Endometrial microvascular endothelial cells (primary cell): Measurements from ENCODE around the gene CD6. TPM values are rescaled to one million over a fixed set of nuclear protein-coding genes. Genes with fewer than 3 reads are reported as not detected.

Experiments
- in situ Hi-C: cut with HindIII; loops from 2 replicates; pipeline ENCODE4 v1.10.0; 2017; ENCODE audit warnings: low sequenced_read_pairs, low pct_unique_long_range_greater_than_20kb; ENCODE audit errors: inconsistent ontology term
- total RNA-seq: library from RNA; depleted of rRNA; stranded (reverse); fragments of >200 nt; gene quantifications from one replicate; pipeline ENCODE4 v1.2.3, GENCODE V29; 2015; ENCODE audit errors: inconsistent ontology term

The CD6 gene
- not detected for total RNA-seq

DNA sequence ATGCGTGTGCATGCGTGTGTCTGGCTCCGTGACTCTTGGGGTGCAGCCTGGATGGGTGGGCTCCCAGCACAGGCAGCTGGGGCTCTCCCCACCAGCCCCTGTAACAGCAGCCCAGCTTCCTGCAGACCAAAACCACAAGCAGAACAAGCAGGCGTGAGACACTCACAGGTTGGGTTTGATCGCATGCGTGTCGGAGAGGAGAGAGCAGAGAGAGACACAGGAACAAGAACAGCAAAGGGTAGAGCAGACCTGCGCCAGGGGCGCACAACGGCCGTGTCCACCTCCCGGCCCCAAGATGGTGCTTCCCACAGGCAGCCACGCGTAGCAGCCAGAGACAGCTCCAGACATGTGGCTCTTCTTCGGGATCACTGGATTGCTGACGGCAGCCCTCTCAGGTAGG lies at the start of gene CD6:
TSS of gene CD6 (plus strand) at position 161 of the 400 bp plus-strand sequence. CDS start at position 347, 186 bp downstream.
- in situ Hi-C loops = no loop called here

GRCh38 chr11:60921777-60922335 lies 49.6 kb upstream of the CD6 start:
- in situ Hi-C loops = no loop called here

GRCh38 chr11:60922906-60923305 lies 48.6 kb upstream of the CD6 start:
- in situ Hi-C loops = no loop called here

- in situ Hi-C loops = no loop called here
These were observed 48.2 kb upstream of the CD6 start for GRCh38 chr11:60923326-60923725.

GRCh38 chr11:60923800-60924109 lies 47.7 kb upstream of the CD6 start:
- in situ Hi-C loops = no loop called here

DNA sequence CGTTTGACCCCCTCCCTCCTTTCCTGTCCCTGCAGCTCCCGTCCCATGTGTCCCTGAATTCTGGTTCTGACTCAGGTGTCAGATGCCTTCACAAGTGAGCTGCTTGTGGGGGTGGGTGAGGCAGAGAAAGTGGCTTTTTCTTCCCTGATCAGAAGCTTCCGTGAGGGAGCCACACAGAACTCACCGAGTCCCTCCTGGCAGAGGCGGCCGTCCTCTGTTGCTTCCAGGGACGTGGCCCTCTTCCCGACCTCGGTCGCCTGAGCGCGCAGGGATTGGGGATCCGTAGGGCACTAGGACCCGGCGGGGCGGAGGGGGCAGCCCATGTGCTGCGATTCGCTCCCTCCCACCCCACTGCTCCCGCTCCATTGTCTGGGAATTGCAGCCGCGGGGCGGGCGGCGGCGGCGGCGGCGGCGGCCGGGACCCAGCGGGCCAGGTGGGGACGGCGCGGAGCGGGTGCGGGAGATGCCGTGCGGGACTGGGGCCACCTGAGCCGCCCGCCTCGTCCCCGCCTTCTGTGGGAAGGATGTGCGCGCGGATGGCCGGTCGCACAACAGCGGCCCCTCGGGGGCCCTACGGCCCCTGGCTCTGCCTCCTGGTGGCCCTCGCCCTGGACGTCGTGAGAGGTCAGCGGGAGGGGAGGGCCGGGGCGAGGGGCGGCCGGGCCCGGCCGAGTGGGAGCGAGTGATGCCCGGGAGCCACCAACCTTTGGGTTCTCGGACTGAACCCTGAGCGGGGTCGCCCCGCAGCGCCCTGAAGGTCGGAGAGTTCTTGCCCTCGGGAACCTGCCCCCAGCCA lies 47.2 kb upstream of the CD6 start, which contains the start of gene TMEM132A:
TSS of gene TMEM132A (plus strand) at position 351 of the 796 bp plus-strand sequence. CDS start at position 525, 174 bp downstream.
- in situ Hi-C loops = no loop called here

GRCh38 chr11:60924906-60925853 lies 46.3 kb upstream of the CD6 start:
- in situ Hi-C loops = no loop called here

DNA sequence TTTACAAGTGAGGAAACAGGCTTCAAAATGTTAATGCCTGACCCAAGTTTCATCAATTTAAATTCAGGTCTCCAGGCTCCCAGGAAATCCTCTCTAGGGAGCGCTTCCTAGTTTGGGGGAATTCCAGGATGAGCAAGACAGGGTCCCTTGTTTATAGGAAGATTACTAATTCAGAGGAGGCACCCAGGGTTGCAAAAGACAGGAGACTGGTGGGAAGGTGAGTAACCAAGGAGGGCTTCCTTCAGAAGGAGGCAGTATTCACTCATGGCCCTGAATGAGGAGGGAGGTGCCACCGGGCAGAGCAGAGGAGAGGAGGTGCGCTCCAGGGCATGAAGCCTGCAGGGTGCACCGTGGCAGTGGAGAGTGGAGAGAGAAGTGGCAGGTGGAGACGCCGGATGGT lies 45.6 kb upstream of the CD6 start:
- in situ Hi-C loops = no loop called here

GRCh38 chr11:60926500-60926899 lies 45.0 kb upstream of the CD6 start:
- in situ Hi-C loops = no loop called here

DNA sequence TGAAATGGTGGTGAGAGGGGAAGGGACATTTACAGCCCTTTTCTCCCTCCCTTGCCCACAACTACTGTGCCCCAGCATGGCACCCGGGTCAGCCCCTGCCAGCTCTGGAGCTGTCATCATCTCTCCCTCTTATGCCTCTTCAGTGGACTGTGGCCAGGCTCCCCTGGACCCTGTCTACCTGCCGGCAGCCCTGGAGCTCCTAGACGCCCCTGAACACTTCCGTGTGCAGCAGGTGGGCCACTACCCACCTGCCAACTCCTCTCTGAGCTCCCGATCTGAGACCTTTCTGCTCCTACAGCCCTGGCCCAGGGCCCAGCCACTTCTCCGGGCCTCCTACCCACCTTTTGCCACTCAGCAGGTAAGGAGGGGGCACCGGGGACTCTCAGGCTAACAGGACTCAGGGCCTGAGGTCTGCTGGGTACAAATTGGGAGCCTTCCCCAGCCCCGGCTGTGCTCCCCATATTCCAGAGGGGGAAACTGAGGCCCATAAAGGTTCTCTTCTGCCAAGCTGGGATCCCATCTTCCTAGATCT lies 44.4 kb upstream of the CD6 start:
- in situ Hi-C loops = no loop called here

DNA sequence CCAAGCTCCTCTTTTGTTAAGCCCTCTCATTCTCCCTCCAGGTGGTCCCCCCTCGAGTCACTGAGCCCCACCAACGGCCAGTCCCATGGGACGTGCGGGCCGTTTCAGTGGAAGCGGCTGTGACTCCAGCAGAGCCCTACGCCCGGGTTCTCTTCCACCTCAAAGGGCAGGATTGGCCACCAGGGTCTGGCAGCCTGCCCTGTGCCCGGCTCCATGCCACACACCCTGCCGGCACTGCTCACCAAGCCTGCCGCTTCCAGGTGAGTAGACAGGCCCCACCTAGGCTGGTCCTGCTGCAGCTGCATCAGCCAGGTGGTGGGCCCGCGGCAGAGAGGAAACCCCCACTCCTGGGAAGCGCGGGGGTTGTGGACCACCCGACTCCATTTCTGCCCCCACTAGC lies 43.9 kb upstream of the CD6 start:
- in situ Hi-C loops = no loop called here

DNA sequence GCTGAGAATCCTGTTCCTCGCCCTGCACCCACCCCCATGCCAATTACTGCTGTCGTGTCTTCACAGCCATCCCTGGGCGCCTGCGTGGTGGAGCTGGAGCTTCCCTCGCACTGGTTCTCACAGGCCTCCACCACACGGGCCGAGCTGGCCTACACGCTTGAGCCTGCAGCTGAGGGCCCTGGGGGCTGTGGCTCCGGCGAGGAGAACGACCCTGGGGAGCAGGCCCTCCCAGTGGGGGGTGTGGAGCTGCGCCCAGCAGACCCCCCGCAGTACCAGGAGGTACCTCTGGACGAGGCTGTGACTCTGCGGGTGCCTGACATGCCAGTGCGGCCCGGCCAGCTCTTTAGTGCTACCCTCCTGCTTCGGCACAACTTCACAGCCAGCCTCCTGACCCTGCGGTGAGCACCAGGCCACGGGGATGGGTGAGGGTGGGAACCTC lies 42.9 kb upstream of the CD6 start:
- in situ Hi-C loops = no loop called here

- in situ Hi-C loops = no loop called here
These were observed 41.7 kb upstream of the CD6 start for GRCh38 chr11:60929764-60930163.

GRCh38 chr11:60930394-60930793 lies 41.1 kb upstream of the CD6 start:
- in situ Hi-C loops = no loop called here

DNA sequence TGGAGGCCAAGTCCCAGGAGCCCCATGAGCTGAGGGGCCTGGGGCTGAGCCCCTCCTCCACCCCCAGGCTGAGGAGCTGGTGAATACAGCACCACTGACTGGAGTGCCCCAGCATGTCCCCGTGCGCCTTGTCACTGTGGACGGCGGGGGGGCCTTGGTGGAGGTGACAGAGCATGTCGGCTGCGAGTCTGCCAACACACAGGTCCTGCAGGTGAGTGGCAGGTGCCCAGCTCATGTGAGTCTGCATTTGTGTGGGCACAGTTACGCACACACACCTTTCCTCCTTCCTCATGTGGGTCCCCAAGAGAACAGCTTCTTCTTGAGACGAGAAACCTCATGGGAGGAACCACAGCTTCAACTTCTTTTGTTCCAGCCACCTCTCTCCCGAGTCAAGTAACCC lies 39.6 kb upstream of the CD6 start:
- in situ Hi-C loops = no loop called here

DNA sequence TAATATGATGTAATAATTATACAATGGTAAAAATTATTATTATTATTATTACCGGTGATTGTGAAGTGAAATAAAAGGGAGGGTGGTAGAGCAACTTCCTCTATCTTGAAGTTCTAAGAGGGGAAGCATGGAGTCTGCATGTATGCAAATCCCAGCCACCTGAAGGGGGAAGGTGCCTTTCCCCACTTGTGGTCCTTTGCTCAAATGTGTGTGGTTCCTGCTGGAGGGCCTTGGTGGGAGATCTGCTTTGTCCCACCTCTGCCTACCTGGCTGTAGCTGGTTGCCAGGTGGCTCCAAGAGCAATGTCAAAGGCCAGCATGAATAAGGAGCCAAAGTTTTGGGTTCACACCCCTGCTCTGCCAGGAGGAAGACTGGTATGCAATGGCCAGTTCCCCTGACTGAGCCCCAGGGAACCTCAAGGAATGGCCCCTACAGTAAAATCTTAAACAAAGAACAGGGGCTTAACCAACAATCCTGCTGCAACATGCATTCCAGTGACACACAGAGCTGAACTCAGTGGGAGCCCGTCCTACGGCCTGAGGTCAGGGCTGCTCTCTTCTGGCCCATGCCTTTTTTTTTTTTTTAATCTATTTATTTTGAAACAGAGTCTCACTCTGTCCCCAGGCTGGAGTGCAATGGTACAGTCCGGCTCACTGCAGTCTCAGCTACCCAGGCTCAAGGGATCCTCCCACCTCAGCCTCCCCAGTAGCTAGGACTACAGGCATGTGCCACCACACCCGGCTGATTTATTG lies 38.7 kb upstream of the CD6 start:
- in situ Hi-C loops = no loop called here

DNA sequence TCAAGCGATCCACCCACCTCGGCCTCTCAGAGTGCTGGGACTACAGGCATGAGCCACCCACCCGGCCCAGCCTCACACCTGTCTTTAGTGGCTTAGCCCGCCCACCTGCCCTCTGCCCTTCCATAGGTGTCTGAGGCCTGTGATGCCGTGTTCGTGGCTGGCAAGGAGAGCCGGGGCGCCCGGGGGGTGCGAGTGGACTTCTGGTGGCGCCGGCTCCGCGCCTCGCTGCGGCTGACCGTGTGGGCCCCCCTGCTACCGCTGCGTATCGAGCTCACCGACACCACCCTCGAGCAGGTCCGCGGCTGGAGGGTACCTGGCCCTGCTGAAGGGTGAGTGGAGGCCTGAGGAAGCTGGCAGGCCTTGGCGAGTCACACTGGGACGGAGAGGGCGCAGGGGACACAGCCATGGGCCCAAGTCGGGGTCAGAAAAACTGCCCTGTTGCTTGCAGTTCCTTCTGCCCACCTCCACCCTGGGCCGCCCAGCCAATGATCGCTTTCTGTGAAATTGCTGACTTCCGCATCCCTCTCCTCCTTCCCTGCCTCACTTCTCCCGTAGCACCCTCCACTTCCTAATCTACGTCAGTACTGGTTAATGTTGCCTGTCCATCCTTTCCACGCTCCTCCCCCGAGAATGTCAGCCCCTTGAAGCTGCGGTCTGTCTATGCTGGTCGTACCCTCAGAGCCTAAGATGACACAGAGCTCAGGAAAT lies 37.9 kb upstream of the CD6 start:
- in situ Hi-C loops = no loop called here

GRCh38 chr11:60934124-60934789 lies 37.2 kb upstream of the CD6 start:
- in situ Hi-C loops = no loop called here
